GM12801 (cell line): ENCODE data around the gene GRAMD1C.

Experiments used
- CTCF ChIP-seq: IDR thresholded peaks from one replicate; pipeline ENCODE4 v1.5.1; 2011; ENCODE audit warnings: control low read depth; ENCODE audit not compliant: insufficient read length; ENCODE audit errors: extremely low read depth

GRAMD1C gene

GRCh38 chr3:113896930-113897329 lies 58.3 kb downstream of the GRAMD1C start:
- no peak for TF ChIP-seq CTCF

- TF ChIP-seq CTCF = no peak
Observed at GRCh38 chr3:113897373-113897777, 58.8 kb downstream of the GRAMD1C start.

- no peak for TF ChIP-seq CTCF
Observed at GRCh38 chr3:113898892-113899291, 60.3 kb downstream of the GRAMD1C start.

- no peak for TF ChIP-seq CTCF
Observed at GRCh38 chr3:113906568-113907140, 68.1 kb downstream of the GRAMD1C start.

- TF ChIP-seq CTCF = no peak
Observed at GRCh38 chr3:113908133-113908532, 69.5 kb downstream of the GRAMD1C start.

GRCh38 chr3:113910966-113911365 lies 72.4 kb downstream of the GRAMD1C start:
- no peak for TF ChIP-seq CTCF

- TF ChIP-seq CTCF = peak; percentile 5
Observed at GRCh38 chr3:113912552-113913236, 74.1 kb downstream of the GRAMD1C start.
